GM23338 (cell line): Measurements from ENCODE around the gene KRTAP1-4. TPM values are rescaled to one million over a fixed set of nuclear protein-coding genes. Genes with fewer than 3 reads are reported as not detected.

Experiments
- ATAC-seq: fragments of 200-7000 bp; cut with Tn5 transposase; 3 replicates; pipeline ENCODE4 v1.9.1; 2020
- DNase-seq: peaks from one replicate; pipeline ENCODE4 v3.0.0-alpha.2; 2015; ENCODE audit warnings: low spot score
- H2AFZ ChIP-seq: fragments of 200-600 bp; sonication (generic); 2 replicates; pipeline ENCODE4 v1.8.0; 2016; ENCODE audit warnings: antibody characterized with exemption, mild to moderate bottlenecking, moderate library complexity
- H3F3A ChIP-seq: fragments of 200-600 bp; sonication (generic); replicated peaks from 2 replicates; pipeline ENCODE4 v1.8.0; 2017; ENCODE audit warnings: antibody characterized with exemption, mixed run types, low read depth
- H3K27ac ChIP-seq: fragments of 200-600 bp; sonication (generic); 2 replicates; pipeline ENCODE4 v1.6.1; 2016; ENCODE audit warnings: low read depth
- H3K27me3 ChIP-seq: fragments of 200-600 bp; sonication (generic); 2 replicates; pipeline ENCODE4 v1.8.0; 2016; ENCODE audit warnings: mild to moderate bottlenecking, mixed run types, moderate library complexity; ENCODE audit not compliant: insufficient read depth
- H3K36me3 ChIP-seq: fragments of 200-600 bp; sonication (generic); 2 replicates; pipeline ENCODE4 v1.8.0; 2016; ENCODE audit warnings: mild to moderate bottlenecking; ENCODE audit not compliant: insufficient read depth
- H3K4me1 ChIP-seq: fragments of 200-600 bp; sonication (generic); 2 replicates; pipeline ENCODE4 v1.8.0; 2016; ENCODE audit warnings: mild to moderate bottlenecking, moderate library complexity; ENCODE audit not compliant: insufficient read depth
- H3K4me2 ChIP-seq: fragments of 200-600 bp; sonication (generic); 2 replicates; pipeline ENCODE4 v1.7.1; 2017; ENCODE audit warnings: mixed run types
- H3K4me3 ChIP-seq: fragments of 200-600 bp; sonication (generic); 2 replicates; pipeline ENCODE4 v1.6.1; 2016; ENCODE audit warnings: mixed run types
- H3K79me2 ChIP-seq: fragments of 200-600 bp; sonication (generic); replicated peaks from 2 replicates; pipeline ENCODE4 v1.8.0; 2017; ENCODE audit warnings: mild to moderate bottlenecking; ENCODE audit not compliant: insufficient read depth
- H3K9me2 ChIP-seq: fragments of 200-600 bp; sonication (generic); 2 replicates; pipeline ENCODE4 v1.8.0; 2017; ENCODE audit not compliant: insufficient read depth
- H4K20me1 ChIP-seq: fragments of 200-600 bp; sonication (generic); replicated peaks from 2 replicates; pipeline ENCODE4 v1.8.0; 2017; ENCODE audit warnings: mild to moderate bottlenecking; ENCODE audit not compliant: insufficient read depth
- H3K27ac Mint-ChIP-seq: 2 replicates; pipeline ENCODE4 v1.8.0; 2020; ENCODE audit warnings: inconsistent platforms, mild to moderate bottlenecking, moderate library complexity, mixed read lengths
- H3K27me3 Mint-ChIP-seq: 3 replicates; pipeline ENCODE4 v1.8.0; 2022; ENCODE audit warnings: low read depth, mild to moderate bottlenecking, moderate library complexity, mixed read lengths, inconsistent platforms; ENCODE audit not compliant: insufficient read depth, poor library complexity
- H3K36me3 Mint-ChIP-seq: 3 replicates; pipeline ENCODE4 v1.8.0; 2021; ENCODE audit warnings: low read depth, mild to moderate bottlenecking, inconsistent platforms, moderate library complexity, mixed read lengths
- H3K4me1 Mint-ChIP-seq: 3 replicates; pipeline ENCODE4 v1.8.0; 2020; ENCODE audit warnings: mild to moderate bottlenecking, inconsistent platforms, mixed read lengths
- H3K4me3 Mint-ChIP-seq: 3 replicates; pipeline ENCODE4 v1.8.0; 2021; ENCODE audit warnings: moderate library complexity, mild to moderate bottlenecking, inconsistent platforms, mixed read lengths
- H3K9me3 Mint-ChIP-seq: 3 replicates; pipeline ENCODE4 v1.8.0; 2020; ENCODE audit warnings: moderate library complexity, mild to moderate bottlenecking, inconsistent platforms, mixed read lengths
- CREB1 ChIP-seq: fragments of 250-450 bp; sonication (Bioruptor Pico); IDR thresholded peaks from 2 replicates; pipeline ENCODE4 v1.5.0; 2020; ENCODE audit warnings: low read depth, mild to moderate bottlenecking, moderate library complexity
- EZH2phosphoT487 ChIP-seq: fragments of 200-600 bp; sonication (generic); IDR thresholded peaks from one replicate; pipeline ENCODE4 v1.8.1; 2018; ENCODE audit warnings: antibody characterized with exemption; ENCODE audit not compliant: unreplicated experiment
- JUNB ChIP-seq: IDR thresholded peaks from one replicate; pipeline ENCODE4 v1.6.1; 2016; ENCODE audit warnings: antibody characterized with exemption; ENCODE audit not compliant: unreplicated experiment
- NANOG ChIP-seq: IDR thresholded peaks from 2 replicates; pipeline ENCODE4 v1.6.1; 2016; ENCODE audit warnings: antibody characterized with exemption, borderline replicate concordance
- POLR2AphosphoS5 ChIP-seq: IDR thresholded peaks from 2 replicates; pipeline ENCODE4 v1.6.1; 2016; ENCODE audit warnings: antibody characterized with exemption, low read depth
- STAT1 ChIP-seq: IDR thresholded peaks from one replicate; pipeline ENCODE4 v1.6.1; 2016; ENCODE audit warnings: antibody characterized with exemption; ENCODE audit not compliant: unreplicated experiment
- ZNF114 ChIP-seq: fragments of 250-450 bp; sonication (Bioruptor Pico); IDR thresholded peaks from 2 replicates; pipeline ENCODE4 v1.5.0; 2020; ENCODE audit warnings: mild to moderate bottlenecking, moderate library complexity
- ZNF331 ChIP-seq: fragments of 250-450 bp; sonication (Bioruptor Pico); IDR thresholded peaks from 2 replicates; pipeline ENCODE4 v1.5.0; 2020; ENCODE audit warnings: low read depth, mild to moderate bottlenecking, moderate library complexity
- ZNF462 ChIP-seq: fragments of 250-450 bp; sonication (Bioruptor Pico); IDR thresholded peaks from 2 replicates; pipeline ENCODE4 v1.5.0; 2020; ENCODE audit warnings: mild to moderate bottlenecking, moderate library complexity
- polyA plus RNA-seq: library from polyadenylated mRNA; unstranded; fragments of >200 nt; fragmentation: Nextera tagmentation; extraction: Ambion mirVana; gene quantifications from 2 replicates; pipeline ENCODE4 v1.2.1, GENCODE V29; 2016
- total RNA-seq: library from RNA; depleted of rRNA; stranded (reverse); fragments of >200 nt; shearing (Covaris generic); gene quantifications from 2 replicates; pipeline ENCODE4 v1.2.3, GENCODE V29; 2014

Gene KRTAP1-4
- total and polyA plus RNA-seq, 2 experiments from 2014 or later = not detected

DNA sequence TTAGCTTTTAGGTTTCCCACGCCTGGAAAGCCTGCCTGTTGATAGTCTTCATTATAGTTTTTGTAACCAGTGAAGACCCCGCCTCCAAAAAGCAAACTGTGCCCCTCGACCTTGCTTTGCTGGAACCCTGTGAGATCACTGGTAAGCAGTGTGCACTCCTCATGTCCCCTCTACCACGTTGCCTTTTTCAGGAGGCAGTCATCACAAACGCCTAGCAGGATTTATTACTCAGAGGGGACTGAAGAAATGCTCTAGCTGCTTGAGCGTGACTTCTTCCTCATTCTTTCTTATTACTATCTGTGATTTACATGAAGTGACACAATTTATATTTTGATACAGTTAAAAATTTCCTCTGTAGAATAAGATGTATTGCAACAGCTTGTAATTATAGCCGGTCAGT, 14.5 kb downstream of the KRTAP1-4 start:
- no peaks in the 10 kb centered on the region for H3K9me3 Mint-ChIP-seq
- no peaks in the 10 kb centered on the region for H3K36me3 Mint-ChIP-seq
- no peaks in the 10 kb centered on the region for H4K20me1 ChIP-seq
- H3K4me1 Mint-ChIP-seq = no peaks in the 10 kb centered on the region
- no peaks in the 10 kb centered on the region for H3K36me3 ChIP-seq
- H2AFZ ChIP-seq = 0 out of 2 replicates have a peak overlapping the region, but pooled peaks have one; percentile 18
- H3K4me2 ChIP-seq = no peak overlapping the region
- no peak overlapping the region for H3K4me3 ChIP-seq
- H3K27me3 Mint-ChIP-seq = no peaks in the 10 kb centered on the region
- H3F3A ChIP-seq = no peaks in the 10 kb centered on the region
- no peaks in the 10 kb centered on the region; the same call in 1 of the 2 replicates for H3K9me2 ChIP-seq
- no peaks in the 10 kb centered on the region for H3K4me1 ChIP-seq
- no peak overlapping the region for H3K4me3 Mint-ChIP-seq
- TF ChIP-seq CREB1 (no peak), POLR2AphosphoS5 (no peak), JUNB (no peak), NANOG (no peak), ZNF331 (CRISPR knock-in tag) (no peak), ZNF114 (no peak)
- H3K27ac Mint-ChIP-seq = no peak overlapping the region
- H3K27me3 ChIP-seq = no peaks in the 10 kb centered on the region
- H3K27ac ChIP-seq = no peak overlapping the region
- H3K79me2 ChIP-seq = no peaks in the 10 kb centered on the region
- ATAC-seq (no peak), DNase-seq (no peak)

GRCh38 chr17:41013606-41014005, 16.4 kb downstream of the KRTAP1-4 start:
- Histone ChIP-seq H3K4me1 (peaks cover 13% of the 10 kb centered on the region), H3K36me3 (no peaks in the 10 kb centered on the region), H3K27ac (no peak overlapping the region), H2AFZ (no peak overlapping the region), H3K4me3 (no peak overlapping the region), H3K79me2 (no peaks in the 10 kb centered on the region), H3F3A (no peaks in the 10 kb centered on the region), H4K20me1 (no peaks in the 10 kb centered on the region), H3K4me2 (no peak overlapping the region), H3K9me2 (no peaks in the 10 kb centered on the region; the same call in 1 of the 2 replicates), H3K27me3 (no peaks in the 10 kb centered on the region)
- Mint-ChIP-seq H3K27ac (no peak overlapping the region), H3K27me3 (peaks cover under 1% of the 10 kb centered on the region), H3K9me3 (no peaks in the 10 kb centered on the region), H3K4me1 (peaks cover 10% of the 10 kb centered on the region; the same call in 2 of the 3 replicates), H3K36me3 (no peaks in the 10 kb centered on the region), H3K4me3 (no peak overlapping the region)
- ATAC-seq = no peak
- no peak for TF ChIP-seq ZNF462 (CRISPR knock-in tag)
- no peak for TF ChIP-seq JUNB
- no peak for TF ChIP-seq STAT1
- TF ChIP-seq CREB1 = no peak
- TF ChIP-seq EZH2phosphoT487 = no peak
- DNase-seq = no peak
